Parathyroid adenoma (tissue), 2 donors: ENCODE results near the gene CCDC127.

ENCODE experiments used
- H2AFZ ChIP-seq: fragments of 300-600 bp; sonication (generic); one replicate; pipeline ENCODE4 v1.7.0; 2017; ENCODE audit warnings: antibody characterized with exemption, mild to moderate bottlenecking
- H3K27ac ChIP-seq: fragments of 300-600 bp; sonication (generic); one replicate; pipeline ENCODE4 v1.7.0; 2017
- H3K27me3 ChIP-seq: fragments of 300-600 bp; sonication (generic); one replicate; pipeline ENCODE4 v1.7.0; 2017; ENCODE audit warnings: low read length; ENCODE audit not compliant: control insufficient read depth, insufficient read depth
- H3K36me3 ChIP-seq: fragments of 300-600 bp; sonication (generic); one replicate; pipeline ENCODE4 v1.7.0; 2017; ENCODE audit warnings: low read length; ENCODE audit not compliant: control insufficient read depth, insufficient read depth
- H3K4me1 ChIP-seq: fragments of 300-600 bp; sonication (generic); one replicate; pipeline ENCODE4 v1.7.0; 2017; ENCODE audit warnings: control low read depth
- H3K4me2 ChIP-seq: fragments of 300-600 bp; sonication (generic); one replicate; pipeline ENCODE4 v1.7.0; 2017; ENCODE audit warnings: low read length
- H3K4me3 ChIP-seq: fragments of 300-600 bp; sonication (generic); one replicate; pipeline ENCODE4 v1.7.0; 2017; ENCODE audit warnings: low read depth, low read length
- H3K79me2 ChIP-seq: fragments of 300-600 bp; sonication (generic); one replicate; pipeline ENCODE4 v1.7.0; 2017; ENCODE audit warnings: control low read depth
- H3K9ac ChIP-seq: fragments of 300-600 bp; sonication (generic); one replicate; pipeline ENCODE4 v1.7.0; 2017; ENCODE audit warnings: mild to moderate bottlenecking
- H3K9me3 ChIP-seq: fragments of 300-600 bp; sonication (generic); one replicate; pipeline ENCODE4 v1.7.0; 2017; ENCODE audit warnings: low read length; ENCODE audit not compliant: control insufficient read depth
- CTCF ChIP-seq: fragments of 300-600 bp; sonication (generic); IDR thresholded peaks from one replicate; pipeline ENCODE4 v1.7.0; 2017; ENCODE audit warnings: antibody characterized with exemption, mild to moderate bottlenecking
- donor health status: primary hyperparathyroidism.

CCDC127 gene

GRCh38 chr5:149745-150485 is 68.0 kb downstream of the CCDC127 start:
- H3K4me1 ChIP-seq = no peaks in the 10 kb centered on the region
- H3K27ac ChIP-seq = no peak overlapping the region
- H2AFZ ChIP-seq = no peak overlapping the region
- TF ChIP-seq CTCF = no peak
- no peak overlapping the region for H3K4me3 ChIP-seq
- H3K4me2 ChIP-seq = no peak overlapping the region
- no peaks in the 10 kb centered on the region for H3K79me2 ChIP-seq
- no peaks in the 10 kb centered on the region for H3K27me3 ChIP-seq
- peaks cover 7% of the 10 kb centered on the region for H3K9me3 ChIP-seq
- H3K9ac ChIP-seq = no peak overlapping the region
- no peaks in the 10 kb centered on the region for H3K36me3 ChIP-seq

GRCh38 chr5:147751-148150 is 70.2 kb downstream of the CCDC127 start:
- Histone ChIP-seq H3K4me1 (no peaks in the 10 kb centered on the region), H3K4me2 (no peak overlapping the region), H3K4me3 (no peak overlapping the region), H2AFZ (no peak overlapping the region), H3K36me3 (no peaks in the 10 kb centered on the region), H3K9ac (no peak overlapping the region), H3K27ac (no peak overlapping the region), H3K27me3 (no peaks in the 10 kb centered on the region), H3K79me2 (no peaks in the 10 kb centered on the region), H3K9me3 (peaks cover 7% of the 10 kb centered on the region)
- TF ChIP-seq CTCF = no peak
